ENCODE results near the gene METTL23. TPM values are rescaled to one million over a fixed set of nuclear protein-coding genes. Genes with fewer than 3 reads are reported as not detected.
"Not testable (repeated sequence)": the region's sequence is repeated elsewhere in the genome, so short reads cannot be mapped to it uniquely, and the experiment has no call there.

Gene METTL23
- total RNA-seq, 1 experiment from 2014 or later = 37.7 TPM

DNA sequence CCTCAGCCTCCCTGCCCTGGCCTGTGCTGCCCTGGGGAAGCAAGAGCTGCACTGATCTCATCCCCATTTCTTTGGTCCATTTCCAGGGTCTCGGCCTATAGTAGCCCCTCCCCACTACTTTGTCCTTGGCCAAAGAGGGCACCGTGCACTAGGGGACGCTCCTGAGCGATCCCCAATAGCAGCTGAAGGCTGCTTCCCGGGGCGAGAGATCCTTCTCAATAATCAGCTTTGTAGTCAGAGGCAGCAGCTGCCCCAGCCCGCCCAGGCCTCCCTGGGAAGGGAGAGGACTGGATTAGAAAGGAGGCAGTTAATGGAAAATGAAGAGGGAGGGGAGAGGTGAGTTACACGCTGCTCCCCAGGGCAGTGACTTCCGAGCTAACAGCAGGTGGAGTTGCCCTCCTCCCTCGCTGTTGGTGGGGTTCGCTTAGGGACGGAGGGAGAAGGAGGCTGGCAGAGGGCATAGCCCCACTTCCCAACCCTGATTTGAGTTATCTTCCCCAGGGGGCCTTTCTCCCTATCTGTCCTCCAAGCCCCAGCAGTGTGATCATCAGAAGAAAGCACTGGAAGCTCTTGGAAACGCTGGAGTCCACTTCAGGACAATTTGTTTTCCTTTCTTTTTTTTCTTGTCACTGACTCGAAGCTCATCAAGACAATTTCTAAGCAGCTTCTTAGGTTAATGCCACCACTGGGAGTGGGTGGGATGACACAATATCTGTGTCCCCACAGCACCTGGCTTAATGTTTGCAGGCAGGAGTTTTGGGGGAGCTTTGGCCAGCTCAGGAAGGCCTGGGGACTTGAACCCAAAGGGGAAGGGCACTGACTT is 18.4 kb upstream of the METTL23 start:
- no peak overlapping the region for H3K27ac Mint-ChIP-seq (ENCODE audit: unreplicated experiment)
- ChIA-PET POLR2A (interaction anchor here (0.5 to 0.6 kb wide), 2 partner anchors 11 to 209 kb away, joined by 3 read pairs; no protein-coding TSS in a partner anchor), CTCF (interaction anchor here (0.6 to 1.1 kb wide), 5 partner anchors 11 to 200 kb away, joined by 3 to 5 read pairs (median 3); no protein-coding TSS in a partner anchor)
- H3K9me3 ChIP-seq = no peaks in the 10 kb centered on the region
- H3K27me3 Mint-ChIP-seq (ENCODE audit: insufficient read depth, unreplicated experiment) = no peaks in the 10 kb centered on the region
- no peaks in the 10 kb centered on the region; the same call in 1 of the 2 replicates for H3K36me3 ChIP-seq (ENCODE audit: control insufficient read depth, insufficient read depth, low read length)
- no peak overlapping the region for H3K4me3 ChIP-seq (ENCODE audit: low read depth, low read length)
- BruUV-seq (replicated peaks) = no TSS peak
- H3K4me3 Mint-ChIP-seq (ENCODE audit: unreplicated experiment) = peak overlapping the region; percentile 77
- no peak for DNase-seq
- H3K4me1 ChIP-seq = peaks cover 13% of the 10 kb centered on the region
- TF ChIP-seq, protein P1, sequence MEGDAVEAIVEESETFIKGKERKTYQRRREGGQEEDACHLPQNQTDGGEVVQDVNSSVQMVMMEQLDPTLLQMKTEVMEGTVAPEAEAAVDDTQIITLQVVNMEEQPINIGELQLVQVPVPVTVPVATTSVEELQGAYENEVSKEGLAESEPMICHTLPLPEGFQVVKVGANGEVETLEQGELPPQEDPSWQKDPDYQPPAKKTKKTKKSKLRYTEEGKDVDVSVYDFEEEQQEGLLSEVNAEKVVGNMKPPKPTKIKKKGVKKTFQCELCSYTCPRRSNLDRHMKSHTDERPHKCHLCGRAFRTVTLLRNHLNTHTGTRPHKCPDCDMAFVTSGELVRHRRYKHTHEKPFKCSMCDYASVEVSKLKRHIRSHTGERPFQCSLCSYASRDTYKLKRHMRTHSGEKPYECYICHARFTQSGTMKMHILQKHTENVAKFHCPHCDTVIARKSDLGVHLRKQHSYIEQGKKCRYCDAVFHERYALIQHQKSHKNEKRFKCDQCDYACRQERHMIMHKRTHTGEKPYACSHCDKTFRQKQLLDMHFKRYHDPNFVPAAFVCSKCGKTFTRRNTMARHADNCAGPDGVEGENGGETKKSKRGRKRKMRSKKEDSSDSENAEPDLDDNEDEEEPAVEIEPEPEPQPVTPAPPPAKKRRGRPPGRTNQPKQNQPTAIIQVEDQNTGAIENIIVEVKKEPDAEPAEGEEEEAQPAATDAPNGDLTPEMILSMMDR (IDR thresholded peaks at IDR 0.05; ENCODE audit: insufficient read depth in 1 of 2, low read depth in 1 of 2, low read length in 1 of 2, severe bottlenecking in 1 of 2, unreplicated experiment in 1 of 2) = peak in 1 of 2 experiments; percentile 20
- H3K4me1 Mint-ChIP-seq (ENCODE audit: low read depth, unreplicated experiment) = peaks cover 15% of the 10 kb centered on the region
- intact Hi-C loops (cut with micrococcal nuclease; ENCODE audit: unreplicated experiment) = no loop called here
- no peaks in the 10 kb centered on the region for H3K9me3 Mint-ChIP-seq (ENCODE audit: unreplicated experiment)
- peaks cover 5% of the 10 kb centered on the region for H3K36me3 Mint-ChIP-seq (ENCODE audit: insufficient read depth, unreplicated experiment)
- H3K27me3 ChIP-seq (replicated peaks; ENCODE audit: control insufficient read depth, insufficient read depth, low read length) = no peaks in the 10 kb centered on the region

DNA sequence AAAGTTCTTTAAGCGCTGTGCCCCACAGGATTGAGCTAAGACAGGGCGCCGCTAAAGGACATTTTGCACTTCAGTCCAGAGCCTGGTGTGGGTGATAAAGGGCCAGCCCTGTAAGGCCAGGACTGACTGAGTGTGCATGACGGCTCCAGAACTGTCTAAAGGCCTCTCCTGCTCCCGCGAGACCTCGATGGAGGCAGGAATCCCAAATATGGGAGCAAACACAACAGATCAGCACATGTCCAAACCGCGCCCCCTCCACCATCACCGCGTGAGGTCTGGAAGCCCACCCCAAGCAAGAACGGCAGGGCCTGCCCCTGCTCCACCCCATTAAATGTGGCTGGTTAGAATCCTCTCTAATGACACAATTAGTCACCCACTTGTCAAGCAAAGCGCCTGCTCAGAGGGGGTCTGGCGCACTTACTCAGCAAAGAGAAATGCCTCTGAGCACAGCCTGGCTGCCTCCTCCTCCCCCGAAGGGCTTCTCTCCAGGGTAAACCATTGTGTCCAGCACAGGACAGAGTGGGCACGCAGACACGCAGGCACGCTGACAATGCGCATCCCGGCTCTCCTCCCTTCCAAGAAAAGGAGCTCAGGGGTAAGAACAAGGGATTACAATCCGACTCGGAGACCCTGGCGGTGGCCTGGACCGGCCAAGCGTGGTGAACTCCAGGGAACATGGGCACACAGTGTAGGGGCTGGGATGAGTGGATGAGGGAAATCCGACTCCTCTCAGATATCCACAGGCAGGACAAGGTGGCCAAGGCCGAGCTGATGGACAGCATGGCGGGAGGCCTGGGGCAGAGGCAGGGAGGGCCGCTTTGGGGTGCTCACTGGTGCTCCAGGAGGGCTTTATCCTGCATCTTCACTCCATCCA is 17.3 kb upstream of the METTL23 start:
- peaks cover 13% of the 10 kb centered on the region for H3K4me1 ChIP-seq
- no peaks in the 10 kb centered on the region for H3K9me3 ChIP-seq
- intact Hi-C loops (cut with micrococcal nuclease; ENCODE audit: unreplicated experiment) = no loop called here
- H3K9me3 Mint-ChIP-seq (ENCODE audit: unreplicated experiment) = no peaks in the 10 kb centered on the region
- ChIA-PET CTCF (interaction anchor here (0.5 to 1.2 kb wide), 4 partner anchors 12 to 1456 kb away, joined by 3 to 6 read pairs (median 3); no protein-coding TSS in a partner anchor), POLR2A (no interaction called here)
- H3K36me3 Mint-ChIP-seq (ENCODE audit: insufficient read depth, unreplicated experiment) = peaks cover 7% of the 10 kb centered on the region
- TF ChIP-seq, protein P1 (IDR thresholded peaks at IDR 0.05; ENCODE audit: insufficient read depth in 1 of 2, low read depth in 1 of 2, low read length in 1 of 2, severe bottlenecking in 1 of 2, unreplicated experiment in 1 of 2) = no peak
- peak overlapping the region; percentile 74 for H3K27ac Mint-ChIP-seq (ENCODE audit: unreplicated experiment)
- no peak for DNase-seq
- no peaks in the 10 kb centered on the region for H3K27me3 ChIP-seq (replicated peaks; ENCODE audit: control insufficient read depth, insufficient read depth, low read length)
- no peaks in the 10 kb centered on the region for H3K27me3 Mint-ChIP-seq (ENCODE audit: insufficient read depth, unreplicated experiment)
- peak overlapping the region; percentile 77 for H3K4me3 Mint-ChIP-seq (ENCODE audit: unreplicated experiment)
- TSS peak; percentile 34 for BruUV-seq (replicated peaks)
- H3K36me3 ChIP-seq (ENCODE audit: control insufficient read depth, insufficient read depth, low read length) = peaks cover 2% of the 10 kb centered on the region; the same call in 1 of the 2 replicates
- peaks cover 15% of the 10 kb centered on the region for H3K4me1 Mint-ChIP-seq (ENCODE audit: low read depth, unreplicated experiment)
- H3K4me3 ChIP-seq (ENCODE audit: low read depth, low read length) = peak overlapping the region; percentile 71

DNA sequence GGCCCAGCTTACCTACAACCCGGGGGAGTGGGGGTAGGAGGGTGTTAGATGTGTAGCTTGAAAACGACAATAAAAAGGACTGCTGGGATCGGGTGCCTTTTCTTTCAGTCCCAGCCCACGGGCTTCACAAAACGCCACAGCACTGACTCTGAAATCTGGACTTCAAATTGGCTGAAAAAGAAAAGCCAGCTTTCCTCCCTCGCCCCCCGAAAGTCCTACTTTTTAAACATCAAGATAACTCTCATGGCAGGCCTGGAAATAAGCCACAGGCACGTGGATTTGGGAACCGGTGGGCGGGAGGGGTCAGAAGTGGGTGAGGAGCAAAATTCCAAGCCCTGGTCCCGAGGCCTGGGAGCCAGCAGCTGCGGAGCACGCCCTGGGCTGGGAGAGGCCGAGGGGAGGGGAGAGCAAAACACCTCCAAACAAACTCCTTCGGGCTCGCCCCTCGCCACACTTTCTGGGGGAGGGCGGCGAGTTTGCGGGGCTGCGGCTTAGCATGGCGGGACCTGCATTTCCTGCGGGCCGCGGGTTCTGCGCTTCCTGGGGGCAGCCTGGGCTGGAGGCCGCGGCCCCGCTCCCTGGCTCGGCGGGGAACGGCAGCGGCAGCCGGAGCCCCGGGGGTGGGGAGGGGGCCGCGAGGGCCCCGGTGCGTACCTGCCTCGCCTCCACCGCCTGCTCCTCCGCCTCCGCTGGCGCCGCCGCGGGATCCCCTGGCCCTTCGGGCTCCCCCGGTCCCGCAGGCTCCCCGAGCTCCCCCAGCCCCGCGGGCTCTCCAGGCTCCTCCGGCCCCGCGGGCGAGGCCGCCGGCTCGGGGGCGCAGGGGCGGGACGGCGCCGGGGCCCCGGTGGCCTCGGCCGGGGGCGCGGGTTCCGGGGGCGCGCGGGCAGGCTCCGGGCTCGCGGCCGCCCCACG is 16.4 kb upstream of the METTL23 start:
- not testable (repeated sequence) for BruUV-seq (replicated peaks); H3K9me3 Mint-ChIP-seq (ENCODE audit: unreplicated experiment); H3K27me3 ChIP-seq (replicated peaks; ENCODE audit: control insufficient read depth, insufficient read depth, low read length); H3K36me3 Mint-ChIP-seq (ENCODE audit: insufficient read depth, unreplicated experiment); H3K9me3 ChIP-seq; H3K36me3 ChIP-seq (ENCODE audit: control insufficient read depth, insufficient read depth, low read length); H3K27me3 Mint-ChIP-seq (ENCODE audit: insufficient read depth, unreplicated experiment)
- H3K4me3 ChIP-seq (ENCODE audit: low read depth, low read length) = peak overlapping the region; percentile 71
- POLR2A ChIA-PET = interaction anchor here (1.0 to 1.3 kb wide), 2 partner anchors 36 to 153 kb away, joined by 3 to 4 read pairs; no protein-coding TSS in a partner anchor
- peaks cover 15% of the 10 kb centered on the region for H3K4me1 Mint-ChIP-seq (ENCODE audit: low read depth, unreplicated experiment)
- H3K4me3 Mint-ChIP-seq (ENCODE audit: unreplicated experiment) = peak overlapping the region; percentile 77
- CTCF ChIA-PET = interaction anchor here (0.9 to 1.4 kb wide), 3 partner anchors 28 to 153 kb away, joined by 3 to 6 read pairs (median 4); no protein-coding TSS in a partner anchor
- DNase-seq = peak in 1 of 2 experiments; percentile 45
- H3K27ac Mint-ChIP-seq (ENCODE audit: unreplicated experiment) = peak overlapping the region; percentile 74
- peaks cover 13% of the 10 kb centered on the region for H3K4me1 ChIP-seq
- intact Hi-C loops (cut with micrococcal nuclease; ENCODE audit: unreplicated experiment) = loop anchor here (5.0 kb wide), 1 partner anchor 38 kb away; no protein-coding TSS in a partner anchor

Measured in Caco-2 (cell line).